NCI-H1092 (cell line): ENCODE results near the gene VIPR1.
A peak's percentile ranks its signal among the peaks of the same experiment; 100 is the strongest.

ENCODE experiments used
- DNase-seq: peaks from one replicate; lab custom pipeline; 2025; lab: John Stamatoyannopoulos, UW

Gene VIPR1

GRCh38 chr3:42493798-42494151 lies 8.7 kb upstream of the VIPR1 start:
- no peak for DNase-seq

- DNase-seq: no peak
Observed at GRCh38 chr3:42495393-42495792, 7.0 kb upstream of the VIPR1 start.

GRCh38 chr3:42497009-42497731 lies 5.3 kb upstream of the VIPR1 start:
- no peak for DNase-seq

- DNase-seq: no peak
Observed at GRCh38 chr3:42498034-42498433, 4.4 kb upstream of the VIPR1 start.

GRCh38 chr3:42498791-42499477 lies 3.5 kb upstream of the VIPR1 start:
- no peak for DNase-seq

GRCh38 chr3:42499478-42499871 lies 3.0 kb upstream of the VIPR1 start:
- DNase-seq: no peak

- DNase-seq: no peak
Observed at GRCh38 chr3:42500091-42500490, 2.4 kb upstream of the VIPR1 start.

GRCh38 chr3:42500909-42501308 lies 1.5 kb upstream of the VIPR1 start:
- no peak for DNase-seq

GRCh38 chr3:42501321-42501680 lies 1.1 kb upstream of the VIPR1 start:
- no peak for DNase-seq

GRCh38 chr3:42501681-42502428 lies 588 bp upstream of the VIPR1 start:
- DNase-seq: peak; percentile 1

GRCh38 chr3:42503251-42503924 lies 945 bp downstream of the VIPR1 start:
- DNase-seq: no peak

- DNase-seq: no peak
Observed at GRCh38 chr3:42503957-42504333, 1.5 kb downstream of the VIPR1 start.

- DNase-seq: no peak
Observed at GRCh38 chr3:42504334-42505127, 2.1 kb downstream of the VIPR1 start.

GRCh38 chr3:42505128-42505848 lies 2.8 kb downstream of the VIPR1 start:
- no peak for DNase-seq

- DNase-seq: no peak
Observed at GRCh38 chr3:42505849-42506410, 3.5 kb downstream of the VIPR1 start.

- DNase-seq: no peak
Observed at GRCh38 chr3:42507252-42507651, 4.8 kb downstream of the VIPR1 start.

- DNase-seq: no peak
Observed at GRCh38 chr3:42507761-42508335, 5.4 kb downstream of the VIPR1 start.

- no peak for DNase-seq
Observed at GRCh38 chr3:42508562-42508961, 6.1 kb downstream of the VIPR1 start.

- no peak for DNase-seq
Observed at GRCh38 chr3:42509111-42509510, 6.7 kb downstream of the VIPR1 start.

- no peak for DNase-seq
Observed at GRCh38 chr3:42510325-42510724, 7.9 kb downstream of the VIPR1 start.
